ENCODE measurements around the gene AP3D1. TPM values are rescaled to one million over a fixed set of nuclear protein-coding genes. Genes with fewer than 3 reads are reported as not detected.
"Not testable (repeated sequence)": the region's sequence is repeated elsewhere in the genome, so short reads cannot be mapped to it uniquely, and the experiment has no call there.

The AP3D1 gene
- total RNA-seq, 2 experiments from 2014 or later, result 110 to 127 TPM

- CTCF ChIA-PET, result interaction anchor here (2.1 kb wide), 1 partner anchor 13 kb away, joined by 5 read pairs; no protein-coding TSS in a partner anchor
- Mint-ChIP-seq H3K4me1 (peaks cover 2% of the 10 kb centered on the region), H3K27ac (no peak overlapping the region), H3K27me3 (no peaks in the 10 kb centered on the region), H3K36me3 (peaks cover 30% of the 10 kb centered on the region), H3K4me3 (no peak overlapping the region), H3K9me3 (ENCODE audit: low read depth) (no peaks in the 10 kb centered on the region)
- no peak for ATAC-seq
- no peak for DNase-seq
Measured at GRCh38 chr19:2136796-2137195, 14.6 kb downstream of the AP3D1 start.

GRCh38 chr19:2135474-2136402, 15.6 kb downstream of the AP3D1 start:
- ATAC-seq (no peak), DNase-seq (no peak)
- Mint-ChIP-seq H3K36me3 (peaks cover 29% of the 10 kb centered on the region), H3K27me3 (no peaks in the 10 kb centered on the region), H3K27ac (no peak overlapping the region), H3K9me3 (ENCODE audit: low read depth) (no peaks in the 10 kb centered on the region), H3K4me3 (no peak overlapping the region), H3K4me1 (no peaks in the 10 kb centered on the region)
- CTCF ChIA-PET, result no interaction called here

- no peaks in the 10 kb centered on the region for H3K4me1 Mint-ChIP-seq
- DNase-seq (no peak), ATAC-seq (no peak)
- H3K4me3 Mint-ChIP-seq, result no peak overlapping the region
- CTCF ChIA-PET, result interaction anchor here (0.7 to 1.5 kb wide), 3 partner anchors 7 to 23 kb away, joined by 3 to 4 read pairs (median 3); no protein-coding TSS in a partner anchor
- H3K27ac Mint-ChIP-seq, result no peak overlapping the region
- peaks cover 32% of the 10 kb centered on the region for H3K36me3 Mint-ChIP-seq
- H3K27me3 Mint-ChIP-seq, result no peaks in the 10 kb centered on the region
- no peaks in the 10 kb centered on the region for H3K9me3 Mint-ChIP-seq (ENCODE audit: low read depth)
Measured at GRCh38 chr19:2132731-2133490, 18.5 kb downstream of the AP3D1 start.

- no peak for DNase-seq
- H3K27me3 Mint-ChIP-seq, result no peaks in the 10 kb centered on the region
- CTCF ChIA-PET, result no interaction called here
- no peak overlapping the region for H3K27ac Mint-ChIP-seq
- no peaks in the 10 kb centered on the region for H3K4me1 Mint-ChIP-seq
- H3K4me3 Mint-ChIP-seq, result no peak overlapping the region
- peaks cover 28% of the 10 kb centered on the region for H3K36me3 Mint-ChIP-seq
- no peak for ATAC-seq
- no peaks in the 10 kb centered on the region for H3K9me3 Mint-ChIP-seq (ENCODE audit: low read depth)
Measured at GRCh38 chr19:2132191-2132590, 19.2 kb downstream of the AP3D1 start.

- H3K4me1 Mint-ChIP-seq; H3K9me3 Mint-ChIP-seq (ENCODE audit: low read depth); ATAC-seq; H3K4me3 Mint-ChIP-seq; H3K27ac Mint-ChIP-seq; DNase-seq; H3K27me3 Mint-ChIP-seq; CTCF ChIA-PET: not testable (repeated sequence)
- H3K36me3 Mint-ChIP-seq, result peaks cover 26% of the 10 kb centered on the region
Measured at GRCh38 chr19:2131012-2131975, 20.1 kb downstream of the AP3D1 start.

- no peak for ATAC-seq
- H3K4me3 Mint-ChIP-seq, result no peak overlapping the region
- no peaks in the 10 kb centered on the region for H3K4me1 Mint-ChIP-seq
- no peaks in the 10 kb centered on the region for H3K9me3 Mint-ChIP-seq (ENCODE audit: low read depth)
- CTCF ChIA-PET, result no interaction called here
- no peaks in the 10 kb centered on the region for H3K27me3 Mint-ChIP-seq
- no peak overlapping the region for H3K27ac Mint-ChIP-seq
- DNase-seq, result no peak
- H3K36me3 Mint-ChIP-seq, result peaks cover 26% of the 10 kb centered on the region
Measured at GRCh38 chr19:2129892-2130770, 21.2 kb downstream of the AP3D1 start.

- no peak overlapping the region for H3K4me3 Mint-ChIP-seq
- DNase-seq, result no peak
- CTCF ChIA-PET, result no interaction called here
- no peaks in the 10 kb centered on the region for H3K27me3 Mint-ChIP-seq
- no peak for ATAC-seq
- peaks cover 26% of the 10 kb centered on the region for H3K36me3 Mint-ChIP-seq
- no peaks in the 10 kb centered on the region for H3K9me3 Mint-ChIP-seq (ENCODE audit: low read depth)
- no peaks in the 10 kb centered on the region for H3K4me1 Mint-ChIP-seq
- H3K27ac Mint-ChIP-seq, result no peak overlapping the region
Measured at GRCh38 chr19:2129486-2129885, 21.9 kb downstream of the AP3D1 start.

- Mint-ChIP-seq H3K4me1 (no peaks in the 10 kb centered on the region), H3K27me3 (no peaks in the 10 kb centered on the region), H3K36me3 (peaks cover 26% of the 10 kb centered on the region), H3K27ac (no peak overlapping the region), H3K4me3 (no peak overlapping the region), H3K9me3 (ENCODE audit: low read depth) (no peaks in the 10 kb centered on the region)
- DNase-seq (no peak), ATAC-seq (no peak)
- CTCF ChIA-PET, result interaction anchor here (1.0 kb wide), 1 partner anchor 103 kb away, joined by 3 read pairs; no protein-coding TSS in a partner anchor
Measured at GRCh38 chr19:2129022-2129421, 22.3 kb downstream of the AP3D1 start.

GRCh38 chr19:2128252-2128651, 23.1 kb downstream of the AP3D1 start:
- not testable (repeated sequence) for H3K4me3 Mint-ChIP-seq; H3K9me3 Mint-ChIP-seq (ENCODE audit: low read depth); DNase-seq; H3K27me3 Mint-ChIP-seq; ATAC-seq; H3K4me1 Mint-ChIP-seq; H3K27ac Mint-ChIP-seq
- CTCF ChIA-PET, result interaction anchor here (1.0 kb wide), 1 partner anchor 102 kb away, joined by 3 read pairs; no protein-coding TSS in a partner anchor
- peaks cover 26% of the 10 kb centered on the region for H3K36me3 Mint-ChIP-seq

GRCh38 chr19:2127758-2128157, 23.6 kb downstream of the AP3D1 start:
- no peak for DNase-seq
- ATAC-seq, result no peak
- Mint-ChIP-seq H3K9me3 (ENCODE audit: low read depth) (no peaks in the 10 kb centered on the region), H3K4me3 (no peak overlapping the region), H3K27me3 (no peaks in the 10 kb centered on the region), H3K36me3 (peaks cover 24% of the 10 kb centered on the region), H3K27ac (no peak overlapping the region), H3K4me1 (no peaks in the 10 kb centered on the region)
- CTCF ChIA-PET, result no interaction called here

- no peak for ATAC-seq
- no peaks in the 10 kb centered on the region for H3K27me3 Mint-ChIP-seq
- CTCF ChIA-PET, result no interaction called here
- no peak overlapping the region for H3K4me3 Mint-ChIP-seq
- DNase-seq, result no peak
- no peaks in the 10 kb centered on the region for H3K4me1 Mint-ChIP-seq
- H3K9me3 Mint-ChIP-seq (ENCODE audit: low read depth), result no peaks in the 10 kb centered on the region
- H3K27ac Mint-ChIP-seq, result no peak overlapping the region
- peaks cover 20% of the 10 kb centered on the region for H3K36me3 Mint-ChIP-seq
Measured at GRCh38 chr19:2126879-2127518, 24.4 kb downstream of the AP3D1 start.
